Thyroid gland (tissue), 4 donors: ENCODE data around the gene OVCA2. TPM values are rescaled to one million over a fixed set of nuclear protein-coding genes. Genes with fewer than 3 reads are reported as not detected.
A peak's percentile ranks its signal among the peaks of the same experiment; 100 is the strongest.

Experiments
- DNase-seq, 2 donors: peaks; one replicate each; pipeline ENCODE4 v3.0.0-alpha.2; 2019
- H3K27ac ChIP-seq, 3 donors: fragments of 200-600 bp; sonication (generic); 1 replicate in 2 of 3; 2 replicates in 1 of 3; pipeline ENCODE4 v1.5.1; 2016 to 2019; ENCODE audit warnings: mild to moderate bottlenecking in 1 of 3, moderate library complexity in 1 of 3
- H3K27me3 ChIP-seq: fragments of 200-600 bp; sonication (generic); one replicate; pipeline ENCODE4 v1.5.1; 2019
- H3K36me3 ChIP-seq, 2 donors: fragments of 200-600 bp; sonication (generic); one replicate each; pipeline ENCODE4 v1.5.1; 2016 to 2019
- H3K4me1 ChIP-seq, 2 donors: fragments of 200-600 bp; sonication (generic); one replicate each; pipeline ENCODE4 v1.5.1; 2017 to 2019
- H3K4me3 ChIP-seq, 3 donors: fragments of 200-600 bp; sonication (generic); replicated peaks in 1 of 3; 1 replicate in 2 of 3; 2 replicates in 1 of 3; pipeline ENCODE4 v1.5.1; 2016; ENCODE audit warnings: mild to moderate bottlenecking in 1 of 3
- H3K9me3 ChIP-seq: fragments of 200-600 bp; sonication (generic); one replicate; pipeline ENCODE4 v1.5.1; 2017
- POLR2A ChIP-seq, 2 donors: fragments of 450-650 bp; IDR thresholded peaks; one replicate each; pipeline ENCODE4 v1.6.1; 2017; ENCODE audit warnings: antibody characterized with exemption in 2 of 2, mild to moderate bottlenecking in 2 of 2, moderate library complexity in 1 of 2
- WGBS, 2 donors: methylation state at CpG; one replicate each; pipeline ENCODE4 v1.1.5; 2017; 5-methylcytosine and 5-hydroxymethylcytosine counted together
- intact Hi-C: fragments of 100-400 bp; cut with DNase I; formaldehyde crosslinking; loops from one replicate; pipeline ENCODE4 v1.15.1; 2023
- total RNA-seq, 4 donors: library from RNA; depleted of rRNA; stranded (reverse); fragments of >200 nt; gene quantifications; one replicate each; pipeline ENCODE4 v1.2.3, GENCODE V29; 2016
- TF ChIP-seq, protein P1 (sequence below), 6 experiments: fragments of 200-600 bp in 3 of 6; fragments of 450-650 bp in 3 of 6; sonication (generic) in 3 of 6; IDR thresholded peaks; one replicate each; pipeline ENCODE4 v1.5.1; 2016 to 2019; ENCODE audit warnings: antibody characterized with exemption in 6 of 6, mild to moderate bottlenecking in 2 of 6, inconsistent platforms in 1 of 6, moderate library complexity in 1 of 6

Gene OVCA2
- total RNA-seq, 4 donors from 2014 or later: 37.6 to 54.1 (median 47.3) TPM

DNA sequence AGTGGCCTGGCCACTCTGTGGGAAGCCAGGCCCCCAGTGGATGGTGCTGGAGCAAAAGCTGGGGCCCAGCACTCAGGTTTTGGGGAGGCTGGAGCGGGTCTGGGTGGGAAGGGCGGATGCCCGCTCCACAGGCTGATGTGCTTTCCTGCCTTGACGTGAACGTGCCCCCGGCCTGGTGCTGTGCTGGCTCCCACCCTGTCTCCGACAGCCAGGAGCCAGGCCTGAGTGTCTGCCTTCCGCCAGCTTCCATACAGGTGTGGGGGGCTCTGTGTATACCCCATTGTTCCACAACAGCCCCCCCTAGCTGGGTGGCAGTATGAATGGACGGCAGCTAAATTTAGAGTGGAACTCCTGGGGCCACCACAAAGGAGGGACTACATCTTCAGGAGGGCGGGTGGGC is 33.1 kb downstream of the OVCA2 start:
- intact Hi-C loops: no loop called here
- DNase-seq: no peak
- TF ChIP-seq POLR2A (IDR thresholded peaks at IDR 0.05): no peak
- TF ChIP-seq, protein P1, sequence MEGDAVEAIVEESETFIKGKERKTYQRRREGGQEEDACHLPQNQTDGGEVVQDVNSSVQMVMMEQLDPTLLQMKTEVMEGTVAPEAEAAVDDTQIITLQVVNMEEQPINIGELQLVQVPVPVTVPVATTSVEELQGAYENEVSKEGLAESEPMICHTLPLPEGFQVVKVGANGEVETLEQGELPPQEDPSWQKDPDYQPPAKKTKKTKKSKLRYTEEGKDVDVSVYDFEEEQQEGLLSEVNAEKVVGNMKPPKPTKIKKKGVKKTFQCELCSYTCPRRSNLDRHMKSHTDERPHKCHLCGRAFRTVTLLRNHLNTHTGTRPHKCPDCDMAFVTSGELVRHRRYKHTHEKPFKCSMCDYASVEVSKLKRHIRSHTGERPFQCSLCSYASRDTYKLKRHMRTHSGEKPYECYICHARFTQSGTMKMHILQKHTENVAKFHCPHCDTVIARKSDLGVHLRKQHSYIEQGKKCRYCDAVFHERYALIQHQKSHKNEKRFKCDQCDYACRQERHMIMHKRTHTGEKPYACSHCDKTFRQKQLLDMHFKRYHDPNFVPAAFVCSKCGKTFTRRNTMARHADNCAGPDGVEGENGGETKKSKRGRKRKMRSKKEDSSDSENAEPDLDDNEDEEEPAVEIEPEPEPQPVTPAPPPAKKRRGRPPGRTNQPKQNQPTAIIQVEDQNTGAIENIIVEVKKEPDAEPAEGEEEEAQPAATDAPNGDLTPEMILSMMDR (IDR thresholded peaks at IDR 0.05): no peak
- H3K9me3 ChIP-seq: no peaks in the 10 kb centered on the region
- 68 to 74% methylated on average over 2 to 10 of the region's 10 CpGs for WGBS, 2 donors
- peak overlapping the region; percentile 24 to 78 (median 58) for H3K27ac ChIP-seq
- no peak overlapping the region for H3K4me3 ChIP-seq
- H3K4me1 ChIP-seq: peaks cover 0 to 29% of the 10 kb centered on the region in 2 donors
- peaks cover 0 to 6% of the 10 kb centered on the region in 2 donors for H3K36me3 ChIP-seq
- no peaks in the 10 kb centered on the region for H3K27me3 ChIP-seq

DNA sequence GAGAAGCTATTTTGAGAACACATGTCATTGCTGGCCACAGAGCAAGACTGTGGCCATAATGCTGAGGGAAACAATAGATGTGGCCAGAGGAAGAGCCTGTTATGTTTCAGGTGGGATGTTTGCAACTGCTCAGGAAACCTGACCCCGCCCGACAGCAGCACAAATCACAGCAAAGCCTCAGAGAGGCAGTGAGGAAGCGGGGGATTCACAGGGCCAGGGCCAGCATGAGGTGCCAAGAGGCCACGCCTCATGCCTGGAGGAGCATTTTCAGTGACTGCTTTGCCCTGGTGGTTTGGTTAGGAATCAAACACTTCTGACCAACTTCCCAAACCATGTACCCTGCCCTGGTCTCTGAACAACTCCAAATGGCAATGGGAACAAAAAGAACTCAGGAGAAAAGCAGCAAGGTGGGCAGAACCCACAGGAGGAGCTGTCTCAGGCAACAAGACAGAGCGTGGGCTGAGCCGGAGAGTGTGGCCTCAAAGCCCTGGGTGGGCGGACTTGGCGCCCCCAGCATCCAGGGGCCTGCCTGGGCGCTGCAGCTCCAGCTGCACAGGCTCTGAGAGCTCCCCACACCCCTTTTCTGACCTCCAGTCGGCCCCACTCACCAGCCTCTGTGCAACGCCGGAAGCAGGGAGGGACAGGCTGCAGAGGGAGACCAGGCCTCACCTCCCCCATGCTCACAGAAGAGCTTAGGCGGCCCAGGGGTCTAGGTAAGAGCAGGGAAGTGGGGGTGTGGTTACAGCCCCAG is 33.7 kb downstream of the OVCA2 start:
- Histone ChIP-seq H3K27me3 (no peaks in the 10 kb centered on the region), H3K9me3 (no peaks in the 10 kb centered on the region), H3K4me1 (peaks cover 0 to 24% of the 10 kb centered on the region in 2 donors), H3K27ac (peak overlapping the region; percentile 58 to 78 (median 59)), H3K4me3 (no peak overlapping the region), H3K36me3 (peaks cover 0 to 6% of the 10 kb centered on the region in 2 donors)
- WGBS, 2 donors: 73 to 89% methylated on average over 10 to 12 of the region's 13 CpGs
- intact Hi-C loops: no loop called here
- DNase-seq: no peak
- no peak for TF ChIP-seq POLR2A (IDR thresholded peaks at IDR 0.05)
- TF ChIP-seq, protein P1 (IDR thresholded peaks at IDR 0.05): no peak

DNA sequence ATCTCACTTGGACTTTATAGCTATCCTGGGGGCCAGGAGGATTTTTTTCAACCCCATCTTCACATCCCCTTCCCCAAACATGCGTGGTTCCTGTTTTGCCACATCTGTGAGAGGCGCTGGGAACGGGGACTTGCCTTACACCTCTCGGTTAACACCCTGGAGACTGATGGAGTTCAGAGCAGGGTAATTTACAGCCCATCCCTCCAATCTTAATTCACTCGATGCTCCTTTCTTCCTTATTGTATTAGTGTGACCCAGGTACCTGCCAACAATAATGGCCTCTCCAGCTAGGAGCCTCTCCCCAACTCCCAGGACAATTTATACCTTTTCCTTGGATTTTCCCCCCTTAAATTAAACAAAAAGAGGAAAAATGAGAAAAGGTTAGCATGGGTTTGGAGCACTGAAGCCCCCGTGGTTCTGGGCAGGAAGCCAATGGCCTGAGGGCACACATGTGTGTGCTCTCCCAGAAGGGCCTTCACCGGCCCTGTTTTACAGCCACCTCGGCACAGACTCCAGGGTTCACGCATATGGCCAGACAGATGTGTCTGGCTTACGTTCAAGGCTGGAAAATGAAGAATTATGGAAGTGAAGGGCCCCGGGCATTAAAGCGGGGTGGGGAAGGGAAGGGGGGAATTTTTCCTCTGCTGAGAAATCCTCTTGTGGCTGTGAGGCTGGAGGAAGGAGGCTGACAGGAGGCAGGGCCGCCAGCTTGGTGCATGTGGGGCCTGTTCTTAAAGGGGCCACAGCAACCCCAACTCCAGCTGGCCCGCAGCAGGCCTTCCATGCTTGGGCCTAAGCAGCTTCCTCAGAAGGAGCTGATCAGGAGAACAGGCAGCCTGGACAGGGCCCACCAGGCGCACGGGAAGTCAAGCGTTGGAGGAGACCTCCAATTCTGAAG is 34.5 kb downstream of the OVCA2 start:
- peaks cover 6 to 11% of the 10 kb centered on the region in 2 donors for H3K36me3 ChIP-seq
- H3K27me3 ChIP-seq: no peaks in the 10 kb centered on the region
- H3K9me3 ChIP-seq: no peaks in the 10 kb centered on the region
- no peak overlapping the region for H3K4me3 ChIP-seq
- WGBS, 2 donors: 62 to 80% methylated on average over 13 to 17 of the region's 17 CpGs
- H3K27ac ChIP-seq: peak overlapping the region; percentile 58 to 78 (median 59)
- no peak for TF ChIP-seq POLR2A (IDR thresholded peaks at IDR 0.05)
- TF ChIP-seq, protein P1 (IDR thresholded peaks at IDR 0.05): no peak
- peaks cover 0 to 16% of the 10 kb centered on the region in 2 donors for H3K4me1 ChIP-seq
- intact Hi-C loops: no loop called here
- no peak for DNase-seq

DNA sequence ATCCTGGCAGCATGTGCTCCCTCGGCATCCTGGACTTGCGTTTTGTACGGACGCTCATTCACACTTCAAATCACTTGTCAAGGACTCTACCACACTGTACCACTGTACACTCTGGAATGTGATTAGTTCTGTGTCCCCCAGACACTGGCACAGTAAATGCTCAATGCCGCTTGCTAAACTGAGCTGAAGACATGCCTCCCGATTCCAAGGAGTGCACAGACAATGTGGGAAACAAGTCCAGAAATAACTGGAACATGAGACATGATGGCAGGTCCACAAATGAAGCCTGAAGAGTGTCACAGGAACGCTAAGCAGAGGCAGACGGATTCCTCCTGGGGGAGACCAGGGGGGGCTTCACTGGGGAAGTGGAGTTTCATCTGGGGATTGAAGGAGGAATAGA is 35.2 kb downstream of the OVCA2 start:
- Histone ChIP-seq H3K36me3 (peaks cover 9 to 15% of the 10 kb centered on the region in 2 donors), H3K9me3 (no peaks in the 10 kb centered on the region), H3K4me3 (no peak overlapping the region), H3K27me3 (no peaks in the 10 kb centered on the region), H3K4me1 (peaks cover 0 to 13% of the 10 kb centered on the region in 2 donors), H3K27ac (peak overlapping the region in 1 of 3 donors; percentile 78)
- TF ChIP-seq, protein P1 (IDR thresholded peaks at IDR 0.05): no peak
- TF ChIP-seq POLR2A (IDR thresholded peaks at IDR 0.05): no peak
- 89 to 91% methylated on average over 7 to 8 of the region's 8 CpGs for WGBS, 2 donors
- intact Hi-C loops: no loop called here
- DNase-seq: no peak
